SK-N-SH (cell line): ENCODE data around the gene RHOT2. TPM values are rescaled to one million over a fixed set of nuclear protein-coding genes. Genes with fewer than 3 reads are reported as not detected.

Source experiments
- CTCF ChIA-PET: fragments of 300-600, 350-600 bp; formaldehyde crosslinking; extraction: SDS; loops from one replicate; lab custom pipeline; 2021; lab: Yijun Ruan, JAX
- POLR2A ChIA-PET: fragments of 350-600 bp; sonication (Branson Sonifier 250); formaldehyde crosslinking; extraction: SDS; loops from one replicate; lab custom pipeline; 2020; ENCODE audit warnings: antibody characterized with exemption, inconsistent platforms; lab: Yijun Ruan, JAX
- DNase-seq: peaks from one replicate; pipeline ENCODE4 v3.0.0; 2012
- H2AFZ ChIP-seq: fragments of 200-600 bp; sonication (generic); 2 replicates; pipeline ENCODE4 v1.8.1; 2016; ENCODE audit warnings: antibody characterized with exemption, mild to moderate bottlenecking, low read depth
- H3F3A ChIP-seq: fragments of 200-600 bp; sonication (generic); replicated peaks from 2 replicates; pipeline ENCODE3; 2016; ENCODE audit warnings: antibody characterized with exemption, mild to moderate bottlenecking; ENCODE audit not compliant: insufficient read depth
- H3K27ac ChIP-seq, 2 experiments: fragments of 200-500 bp in 1 of 2; fragments of 200-600 bp in 1 of 2; sonication (Bioruptor generic) in 1 of 2; sonication (generic), shearing (Covaris generic) in 1 of 2; 2 replicates each; pipeline versions ENCODE4 v1.5.1 to v1.6.1; 2014 to 2016; ENCODE audit warnings: low read depth in 2 of 2, inconsistent platforms in 1 of 2, low read length in 1 of 2, mild to moderate bottlenecking in 1 of 2, mixed read lengths in 1 of 2
- H3K27me3 ChIP-seq: fragments of 200-600 bp; sonication (generic), shearing (Covaris generic); 2 replicates; pipeline ENCODE4 v1.6.1; 2016; ENCODE audit warnings: mixed run types; ENCODE audit not compliant: insufficient read depth
- H3K36me3 ChIP-seq, 2 experiments: fragments of 200-500 bp in 1 of 2; fragments of 200-600 bp in 1 of 2; sonication (Bioruptor generic) in 1 of 2; sonication (generic) in 1 of 2; replicated peaks in 1 of 2; 2 replicates each; pipeline versions ENCODE3 to v1.5.1; 2014 to 2016; ENCODE audit warnings: low read length in 1 of 2, mild to moderate bottlenecking in 1 of 2; ENCODE audit not compliant: insufficient read depth in 2 of 2, control insufficient read depth in 1 of 2
- H3K4me1 ChIP-seq, 2 experiments: fragments of 200-500 bp in 1 of 2; fragments of 200-600 bp in 1 of 2; sonication (Bioruptor generic) in 1 of 2; sonication (generic), shearing (Covaris generic) in 1 of 2; 2 replicates each; pipeline versions ENCODE4 v1.5.1 to v1.6.1; 2014 to 2016; ENCODE audit warnings: low read depth in 1 of 2, low read length in 1 of 2, mixed run types in 1 of 2; ENCODE audit not compliant: insufficient read depth in 2 of 2, control insufficient read depth in 1 of 2
- H3K4me2 ChIP-seq: fragments of 200-600 bp; sonication (generic), shearing (Covaris generic); 2 replicates; pipeline ENCODE4 v1.6.1; 2017; ENCODE audit warnings: mixed run types
- H3K4me3 ChIP-seq, 2 experiments: fragments of 200-500 bp in 1 of 2; fragments of 200-600 bp in 1 of 2; sonication (Bioruptor generic) in 1 of 2; sonication (generic), shearing (Covaris generic) in 1 of 2; 2 replicates each; pipeline versions ENCODE4 v1.5.1 to v1.8.1; 2014 to 2016; ENCODE audit warnings: low read depth in 2 of 2, inconsistent platforms in 1 of 2, low read length in 1 of 2, mild to moderate bottlenecking in 1 of 2, mixed read lengths in 1 of 2, moderate library complexity in 1 of 2
- H3K79me2 ChIP-seq: fragments of 200-600 bp; sonication (generic); 2 replicates; pipeline ENCODE4 v1.8.1; 2017; ENCODE audit warnings: mild to moderate bottlenecking; ENCODE audit not compliant: insufficient read depth
- H3K9ac ChIP-seq: fragments of 200-600 bp; sonication (generic); 2 replicates; pipeline ENCODE4 v1.6.1; 2017; ENCODE audit warnings: mixed run types
- H3K9me2 ChIP-seq: fragments of 200-600 bp; sonication (generic); 2 replicates; pipeline ENCODE4 v1.6.1; 2017; ENCODE audit warnings: mixed run types
- H3K9me3 ChIP-seq: fragments of 200-600 bp; sonication (generic); 2 replicates; pipeline ENCODE4 v1.6.1; 2017; ENCODE audit warnings: mixed run types, mild to moderate bottlenecking, moderate library complexity
- H4K20me1 ChIP-seq: fragments of 200-600 bp; sonication (generic); 2 replicates; pipeline ENCODE4 v1.6.1; 2017; ENCODE audit warnings: mild to moderate bottlenecking, mixed run types; ENCODE audit not compliant: insufficient read depth
- CTCF ChIP-seq: fragments of 200-600 bp; sonication (generic); IDR thresholded peaks from 2 replicates; pipeline ENCODE4 v1.6.1; 2017; ENCODE audit warnings: antibody characterized with exemption, mild to moderate bottlenecking, moderate library complexity
- EP300 ChIP-seq, 2 experiments: IDR thresholded peaks; 2 replicates each; pipeline versions ENCODE4 v1.4.0 to v1.6.1; 2012; ENCODE audit warnings: borderline replicate concordance in 1 of 2, low read depth in 1 of 2, low read length in 1 of 2
- EZH2phosphoT487 ChIP-seq: fragments of 200-600 bp; sonication (generic); IDR thresholded peaks from 2 replicates; pipeline ENCODE4 v1.6.1; 2017; ENCODE audit warnings: low read depth, mixed run types, mild to moderate bottlenecking, antibody characterized with exemption, moderate library complexity, borderline replicate concordance
- MXI1 ChIP-seq: IDR thresholded peaks from 2 replicates; pipeline ENCODE4 v1.6.1; 2012; ENCODE audit warnings: mild to moderate bottlenecking, low read depth, low read length, improper control_type of control experiment
- SIN3A ChIP-seq: IDR thresholded peaks from 2 replicates; pipeline ENCODE4 v1.6.1; 2012; ENCODE audit warnings: low read depth, mild to moderate bottlenecking, low read length, moderate library complexity, borderline replicate concordance
- WGBS: methylation state at CpG from one replicate; pipeline ENCODE4 v1.1.6; 2017; ENCODE audit warnings: low lambda C conversion rate; 5-methylcytosine and 5-hydroxymethylcytosine counted together
- polyA plus RNA-seq, 3 experiments: library from polyadenylated mRNA; depleted of rRNA; stranded (reverse); fragments of >200 nt; gene quantifications; 2 replicates each; pipeline ENCODE4 v1.2.3, GENCODE V29; 2012

RHOT2 gene
- polyA plus RNA-seq, 1 of the 3 experiments (the other 2 are of a cell fraction) = 229 TPM

- Histone ChIP-seq H3K79me2 (no peaks in the 10 kb centered on the region), H3K4me3 (no peak overlapping the region), H3K9ac (no peak overlapping the region), H3F3A (peaks cover 4% of the 10 kb centered on the region), H3K9me2 (no peaks in the 10 kb centered on the region), H3K27me3 (no peaks in the 10 kb centered on the region), H3K36me3 (peaks cover 0 to 16% of the 10 kb centered on the region in 2 experiments), H3K4me1 (peaks cover 10 to 30% of the 10 kb centered on the region in 2 experiments; a peak in 3 of 4 replicates), H4K20me1 (no peaks in the 10 kb centered on the region), H3K9me3 (no peaks in the 10 kb centered on the region), H3K4me2 (no peak overlapping the region), H3K27ac (peak overlapping the region in 1 of 2 experiments; percentile 62; a peak in 1 of 4 replicates), H2AFZ (no peak overlapping the region)
- DNase-seq = peak; percentile 84
- ChIA-PET POLR2A (interaction anchor here (0.9 kb wide), 2 partner anchors 30 to 58 kb away, joined by 3 read pairs; no protein-coding TSS in a partner anchor), CTCF (interaction anchor here (1.3 kb wide), 1 partner anchor 39 kb away, joined by 3 read pairs; the partner anchor contains the start of gene RAB40C)
- WGBS = 91% methylated on average over 15 of the region's 29 CpGs
- 0 out of 2 replicates have a peak, but pooled peaks have one; percentile 28 for TF ChIP-seq MXI1
- no peak for TF ChIP-seq SIN3A
These were observed 38.6 kb upstream of the RHOT2 start for GRCh38 chr16:629185-629832.

DNA sequence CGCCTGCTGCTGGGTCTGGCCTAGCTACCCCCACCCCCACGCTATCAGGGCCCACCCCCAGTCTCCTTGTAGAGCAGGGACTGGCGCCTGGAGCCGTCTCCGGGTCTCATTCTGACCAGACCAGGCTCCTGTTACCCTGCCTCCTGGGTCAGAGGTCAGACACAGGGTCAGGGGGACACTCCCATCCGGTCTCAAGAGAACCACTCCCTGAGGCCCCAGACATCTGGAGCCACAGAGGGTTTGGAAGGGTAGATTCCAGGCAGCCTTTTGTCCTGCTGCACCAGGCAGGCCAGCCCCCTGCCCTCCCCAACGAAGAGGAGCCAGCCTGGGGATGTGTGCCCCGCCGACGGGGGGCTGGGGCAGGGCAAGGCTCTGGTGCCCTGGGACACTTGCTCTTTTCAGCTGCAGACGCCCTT is 38.1 kb upstream of the RHOT2 start:
- Histone ChIP-seq H3K27me3 (no peaks in the 10 kb centered on the region), H3F3A (no peaks in the 10 kb centered on the region), H3K36me3 (peaks cover 0 to 18% of the 10 kb centered on the region in 2 experiments), H3K9ac (no peak overlapping the region), H3K4me3 (no peak overlapping the region), H3K9me2 (no peaks in the 10 kb centered on the region), H3K9me3 (no peaks in the 10 kb centered on the region), H3K79me2 (peaks cover 2% of the 10 kb centered on the region; the same call in 1 of the 2 replicates), H2AFZ (no peak overlapping the region), H4K20me1 (no peaks in the 10 kb centered on the region), H3K27ac (peak overlapping the region in 1 of 2 experiments; percentile 50; a peak in 1 of 4 replicates), H3K4me1 (peaks cover 10 to 29% of the 10 kb centered on the region in 2 experiments; a peak in 3 of 4 replicates), H3K4me2 (no peak overlapping the region)
- TF ChIP-seq SIN3A (no peak), EP300 (IDR thresholded peaks at IDR 0.05; ENCODE audit: borderline replicate concordance in 1 of 2, low read depth in 1 of 2, low read length in 1 of 2) (no peak), EZH2phosphoT487 (no peak), CTCF (no peak)
- no peak for DNase-seq
- POLR2A ChIA-PET = interaction anchor here (0.9 kb wide), 2 partner anchors 29 to 59 kb away, joined by 3 read pairs; no protein-coding TSS in a partner anchor
- WGBS = no CpG with 5 or more reads among the region's 11 CpGs
- CTCF ChIA-PET = no interaction called here
